T47D (cell line): ENCODE measurements around the gene DEFB132.
"Not testable (repeated sequence)": the region's sequence is repeated elsewhere in the genome, so short reads cannot be mapped to it uniquely, and the experiment has no call there.

Experiments
- DNase-seq, 2 experiments: peaks; one replicate each; pipeline versions ENCODE4 v3.0.0 to v3.0.0-alpha.2; 2011 to 2012; ENCODE audit warnings: low read depth in 1 of 2, low spot score in 1 of 2
- JUND ChIP-seq: IDR thresholded peaks from 2 replicates; pipeline ENCODE4 v1.6.1; 2012; ENCODE audit warnings: low read depth
- in situ Hi-C: cut with HindIII; loops from 2 replicates; pipeline ENCODE4 v1.10.0; 2016; ENCODE audit warnings: low sequenced_read_pairs, low pct_unique_long_range_greater_than_20kb

Gene DEFB132

DNA sequence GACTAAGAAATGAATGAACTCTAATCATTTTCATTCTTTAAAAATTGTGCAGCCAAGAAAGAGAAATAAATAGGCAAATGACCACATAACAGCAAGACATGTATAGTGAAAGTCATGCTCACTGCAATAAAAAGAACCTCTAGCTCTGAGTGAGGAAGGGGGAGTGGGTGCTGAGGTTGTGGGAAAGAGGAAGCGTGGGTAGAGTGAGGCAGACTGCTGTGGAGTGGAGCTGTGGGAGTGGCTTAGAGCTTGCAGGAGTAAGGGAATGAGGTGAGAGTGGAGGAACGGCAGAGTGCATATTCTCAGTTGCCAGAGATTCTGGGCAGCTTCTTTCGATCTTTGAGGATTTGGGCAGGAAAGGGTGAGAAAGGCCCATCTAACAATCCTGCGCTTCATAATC, 20.0 kb upstream of the DEFB132 start:
- no peak for DNase-seq
- in situ Hi-C loops: no loop called here
- TF ChIP-seq JUND: no peak

DNA sequence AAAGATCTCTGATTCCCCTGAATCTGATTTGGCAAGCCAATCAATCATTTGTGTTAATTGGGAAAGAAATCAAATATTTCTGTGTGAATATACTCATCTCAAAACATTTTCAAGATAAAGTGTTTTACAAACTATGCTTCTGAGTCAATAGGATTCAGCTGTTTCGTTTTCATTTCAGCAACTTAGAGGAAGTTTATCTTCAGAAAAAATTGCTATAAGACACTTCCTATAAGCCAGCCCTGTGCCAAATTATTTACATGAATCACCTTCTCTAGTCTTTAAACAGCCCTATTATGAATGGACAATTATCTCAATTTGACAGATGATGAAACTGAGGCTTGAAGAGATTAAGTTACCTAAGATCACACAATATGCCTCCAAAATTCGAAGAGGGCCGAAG, 19.6 kb upstream of the DEFB132 start:
- in situ Hi-C loops: no loop called here

DNA sequence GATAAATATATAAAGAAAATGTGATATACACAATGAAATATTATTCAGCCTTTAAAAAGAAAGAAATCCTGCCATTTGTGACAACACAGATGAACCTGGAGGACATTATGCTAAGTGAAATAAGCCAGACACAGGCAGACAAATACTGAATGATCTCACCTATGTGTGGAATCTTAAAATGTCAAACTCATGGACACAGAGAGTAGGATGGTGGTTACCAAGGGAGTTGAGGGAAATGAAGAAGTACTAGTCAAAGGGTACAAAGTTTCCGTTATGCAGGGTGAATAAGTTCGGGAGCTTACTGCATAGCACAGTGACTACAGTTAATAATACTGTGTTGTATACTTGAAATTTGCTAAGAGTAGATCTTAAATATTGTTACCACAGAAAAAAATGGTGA, 14.6 kb upstream of the DEFB132 start:
- no peak for DNase-seq

More for the DNA sequence above, 19.6 kb upstream of the DEFB132 start:
- no peak for TF ChIP-seq JUND
- no peak for DNase-seq

DNA sequence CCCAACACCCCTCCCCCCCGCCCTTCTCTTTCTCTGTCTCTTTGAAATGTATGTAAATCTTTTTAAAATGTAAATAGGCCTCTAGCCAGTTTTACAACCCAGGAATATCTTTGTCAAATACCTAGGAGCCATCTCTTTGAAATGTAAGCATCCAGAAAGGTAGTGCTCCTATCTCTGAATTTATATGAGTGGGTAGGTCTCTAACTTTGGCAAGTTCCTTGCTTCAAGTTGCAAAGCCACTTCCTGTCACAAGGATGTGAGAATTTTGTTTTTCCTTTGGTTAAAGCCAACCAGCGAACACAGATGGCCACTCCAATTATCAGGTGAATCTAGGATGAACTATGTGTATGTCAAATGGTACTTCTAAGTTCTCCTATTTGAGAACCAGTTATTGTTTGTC, 6.2 kb upstream of the DEFB132 start:
- in situ Hi-C loops: no loop called here
- no peak for DNase-seq
- TF ChIP-seq JUND: no peak

More for the DNA sequence above, 14.6 kb upstream of the DEFB132 start:
- no peak for TF ChIP-seq JUND
- in situ Hi-C loops: no loop called here

DNA sequence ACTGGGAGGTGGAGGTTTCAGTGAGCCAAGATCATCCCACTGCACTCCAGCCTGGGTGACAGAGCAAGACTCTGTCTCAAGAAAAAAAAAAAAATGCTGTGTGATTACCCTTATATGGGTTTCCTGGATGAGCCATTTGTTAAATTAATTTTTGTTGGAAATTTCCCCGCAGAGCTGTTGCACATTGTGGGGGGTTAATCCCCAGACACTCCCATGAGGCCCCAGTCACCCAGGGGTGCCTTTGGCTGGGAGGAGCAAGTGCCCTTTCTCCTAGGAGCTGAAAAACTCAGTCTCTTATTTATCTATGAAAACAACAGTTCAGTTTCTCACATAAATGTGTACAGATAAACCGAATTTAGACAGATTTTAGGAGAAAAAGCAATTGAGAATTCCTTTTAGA, 4.7 kb upstream of the DEFB132 start:
- no peak for TF ChIP-seq JUND
- DNase-seq: no peak
- in situ Hi-C loops: no loop called here

DNA sequence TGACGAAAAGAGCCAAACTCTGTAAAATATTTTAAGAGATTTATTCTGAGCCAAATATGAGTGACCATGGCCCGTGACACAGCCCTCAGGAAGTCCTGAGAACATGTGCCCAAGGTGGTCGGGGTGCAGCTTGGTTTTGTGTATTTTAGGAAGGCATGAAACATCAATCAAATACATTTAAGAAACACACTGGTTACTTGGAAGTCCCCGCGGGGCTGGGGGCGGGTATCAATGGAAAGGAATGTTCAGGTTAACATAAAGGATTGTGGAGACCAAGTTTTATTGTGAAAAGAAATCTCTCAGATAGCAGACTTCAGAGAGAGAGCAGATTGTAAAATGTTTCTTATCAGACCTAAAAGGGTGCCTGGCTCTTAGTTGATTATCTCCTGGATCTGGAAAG, 4.1 kb upstream of the DEFB132 start:
- DNase-seq, in situ Hi-C loops: not testable (repeated sequence)

DNA sequence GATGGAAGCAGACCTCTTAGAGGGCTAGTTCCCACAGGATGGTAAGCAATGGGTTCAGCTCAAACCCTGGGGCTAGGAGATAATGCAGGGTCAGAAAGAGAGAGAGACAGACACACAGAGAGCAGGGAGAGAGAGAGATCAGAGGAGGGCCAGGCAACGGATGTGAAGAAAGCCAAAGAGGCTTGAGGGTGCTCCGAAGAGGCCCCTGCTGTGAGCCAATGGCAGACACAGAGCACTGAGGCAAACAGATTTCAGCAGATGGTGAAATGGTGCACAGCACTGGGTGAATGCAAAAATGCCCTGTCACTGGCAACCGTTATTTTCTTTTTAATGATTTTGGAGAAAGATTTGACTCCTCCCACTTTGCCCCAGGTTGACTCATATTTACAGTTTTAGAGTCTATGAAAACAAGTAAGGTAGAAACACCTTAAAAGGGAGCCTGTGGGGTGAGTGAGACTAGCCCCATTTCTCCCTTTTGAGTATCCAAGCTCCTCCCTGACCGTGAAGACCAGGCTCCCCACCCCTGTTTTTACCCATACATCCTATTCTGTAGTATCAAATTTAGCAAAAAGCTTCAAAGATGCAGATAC, 840 bp downstream of the DEFB132 start:
- in situ Hi-C loops: no loop called here
- no peak for DNase-seq
- TF ChIP-seq JUND: no peak

DNA sequence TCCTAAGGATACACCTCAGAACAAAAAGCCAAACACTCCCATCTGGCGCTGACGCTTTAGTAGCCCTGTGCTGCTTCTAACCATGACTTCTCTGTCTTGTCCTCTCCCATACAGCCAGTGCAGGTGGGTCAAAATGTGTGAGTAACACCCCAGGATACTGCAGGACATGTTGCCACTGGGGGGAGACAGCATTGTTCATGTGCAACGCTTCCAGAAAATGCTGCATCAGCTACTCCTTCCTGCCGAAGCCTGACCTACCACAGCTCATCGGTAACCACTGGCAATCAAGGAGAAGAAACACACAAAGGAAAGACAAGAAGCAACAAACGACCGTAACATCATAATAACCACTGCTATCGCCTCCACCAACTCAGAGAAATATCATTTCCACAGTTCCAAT, 1.4 kb downstream of the DEFB132 start:
- in situ Hi-C loops: no loop called here
- DNase-seq: no peak
- TF ChIP-seq JUND: no peak

DNA sequence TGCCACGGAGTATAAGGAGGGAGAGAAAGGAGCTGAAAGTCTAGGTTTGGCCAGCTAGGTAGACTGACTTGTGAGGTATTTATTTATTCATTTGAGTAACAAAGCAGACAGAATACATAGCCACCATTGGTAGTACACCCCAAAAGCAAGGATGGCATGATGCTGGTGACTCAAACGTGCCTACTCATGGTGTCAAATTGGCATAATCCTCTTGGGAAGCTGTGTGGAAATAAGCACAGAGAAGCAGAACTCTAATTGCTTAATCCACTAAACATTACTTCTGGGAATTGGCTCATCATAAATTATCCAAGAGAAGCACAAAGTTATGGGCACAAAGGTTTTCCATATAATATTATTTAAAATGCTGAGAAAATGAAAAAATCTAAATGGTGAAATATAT, 2.5 kb downstream of the DEFB132 start:
- in situ Hi-C loops: no loop called here
- no peak for TF ChIP-seq JUND
- DNase-seq: no peak

DNA sequence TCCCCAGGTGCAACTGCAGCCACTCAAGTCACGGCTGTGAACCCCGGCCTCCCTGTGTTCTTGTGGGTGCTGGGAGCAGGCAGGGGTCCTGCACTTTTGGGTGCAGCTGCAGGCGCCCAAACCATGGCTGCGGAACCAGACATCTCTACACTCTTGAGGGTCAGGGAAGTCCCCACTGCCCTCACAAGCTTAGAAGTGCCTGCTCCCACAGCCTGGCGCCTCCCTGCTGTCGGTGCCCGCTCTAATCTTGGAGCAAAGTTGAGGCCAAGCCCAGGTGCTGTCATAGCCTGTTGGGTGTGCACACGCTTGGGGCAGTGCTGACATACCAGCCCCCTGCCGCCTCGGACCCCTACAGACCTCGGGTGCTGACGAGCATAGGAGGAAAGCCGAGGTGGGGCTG, 6.2 kb downstream of the DEFB132 start:
- no peak for DNase-seq
- no peak for TF ChIP-seq JUND
- in situ Hi-C loops: no loop called here

DNA sequence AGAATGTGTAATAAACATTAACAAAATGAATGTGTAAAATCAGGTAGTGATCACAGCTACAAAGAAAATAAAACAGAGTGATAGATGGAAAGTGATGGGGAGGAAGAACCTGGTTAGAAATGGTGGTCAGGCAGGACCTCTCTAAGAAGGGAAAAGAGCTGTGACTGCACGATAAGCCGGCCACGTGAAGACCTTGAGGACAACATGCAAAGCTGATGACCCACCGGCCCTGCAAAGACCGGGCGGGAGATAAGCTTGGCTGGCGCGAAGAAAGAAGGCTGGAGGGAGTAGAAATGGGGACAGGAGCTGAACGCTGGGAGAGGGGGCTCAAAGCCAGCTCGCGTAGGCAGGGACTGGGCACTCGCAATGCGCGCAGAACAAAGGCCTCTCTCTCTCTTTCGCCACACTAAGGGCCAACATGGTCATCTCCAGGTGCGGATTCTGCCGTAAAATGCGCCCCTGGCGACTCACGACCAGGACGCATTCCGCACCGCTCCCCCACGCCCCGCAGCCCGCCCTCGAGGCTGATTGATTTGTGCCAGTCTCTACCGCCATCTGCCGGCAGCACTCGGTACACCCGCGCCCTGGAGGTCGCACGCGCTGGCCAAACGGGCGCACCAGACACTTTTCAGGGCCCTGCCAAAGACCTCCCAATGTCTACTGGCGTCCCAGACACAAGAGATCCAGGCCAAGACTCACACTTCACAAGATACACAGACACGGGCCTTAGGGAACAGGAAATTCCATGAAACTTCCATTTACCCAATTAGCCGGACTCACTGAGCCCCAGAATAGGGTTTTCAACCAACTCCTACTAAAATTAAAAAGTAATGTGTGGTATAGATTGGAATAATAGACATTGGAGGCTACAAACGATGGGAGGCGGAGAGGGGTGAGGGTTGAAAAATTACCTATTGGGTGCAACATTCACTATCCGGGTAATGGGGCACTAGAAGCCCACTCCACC, 9.4 kb downstream of the DEFB132 start:
- no peak for TF ChIP-seq JUND
- peak; percentile 50 to 74 for DNase-seq
- in situ Hi-C loops: no loop called here

DNA sequence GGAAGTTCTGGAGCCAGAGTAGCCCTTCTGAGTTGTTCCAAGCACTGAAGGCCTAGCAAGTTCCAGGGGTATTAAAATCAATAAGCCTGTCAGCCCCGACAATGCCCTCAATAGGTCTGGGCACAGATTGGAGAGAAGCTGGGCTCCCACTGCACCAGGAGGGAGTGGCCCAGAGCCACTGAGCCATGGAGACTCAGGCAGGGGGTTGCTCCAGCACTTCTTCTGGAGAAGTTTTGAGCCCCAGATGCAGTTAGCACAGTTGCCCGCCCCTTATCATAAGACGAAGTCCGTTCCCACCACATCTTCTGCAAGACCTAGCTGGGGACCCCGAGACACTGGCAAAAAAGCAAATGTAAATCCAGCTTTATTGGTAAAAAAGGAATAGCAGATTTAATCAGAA, 13.0 kb downstream of the DEFB132 start:
- in situ Hi-C loops: no loop called here
- no peak for TF ChIP-seq JUND
- DNase-seq: no peak

DNA sequence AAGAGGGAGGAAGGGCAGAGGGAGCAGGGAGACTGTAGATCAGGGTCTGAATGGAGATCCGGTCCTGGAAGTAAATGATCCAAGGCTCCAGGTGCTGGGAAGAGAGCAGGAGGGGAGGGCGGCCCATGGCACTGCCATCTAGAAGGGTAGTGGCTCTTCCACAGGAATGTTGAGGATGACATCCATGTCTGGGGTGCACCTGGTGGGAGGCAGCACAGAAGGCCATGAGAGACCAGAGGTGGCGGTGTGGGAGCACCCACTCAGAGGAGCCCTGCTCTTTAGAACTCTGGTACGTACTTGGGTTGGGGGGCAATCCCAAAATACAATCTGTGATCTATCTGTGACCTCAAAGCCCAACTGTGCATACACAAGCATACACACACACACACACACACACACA, 13.5 kb downstream of the DEFB132 start:
- DNase-seq: no peak
- in situ Hi-C loops: no loop called here
- no peak for TF ChIP-seq JUND
